ENCODE measurements around the gene TOLLIP.

The TOLLIP gene

DNA sequence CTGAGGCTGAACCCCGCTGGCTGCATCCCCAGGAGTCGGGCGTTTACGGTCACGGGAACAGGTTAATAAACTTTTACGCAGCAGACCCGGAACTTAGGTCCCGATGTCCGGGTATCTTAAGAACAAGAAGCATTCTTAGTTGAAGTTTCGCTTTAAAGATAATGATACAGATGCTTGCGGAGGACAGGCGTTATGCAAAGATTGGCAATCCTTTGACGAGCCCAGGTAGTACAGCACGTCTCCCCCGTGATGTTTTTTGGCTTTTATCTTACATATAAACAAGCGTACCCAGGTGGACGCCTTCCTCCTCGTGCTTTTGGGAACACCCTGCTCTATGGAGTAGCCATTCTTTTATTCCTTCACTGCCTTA, 871 bp upstream of the TOLLIP start:
- no peak for DNase-seq

GRCh38 chr11:1308743-1309497, 512 bp downstream of the TOLLIP start:
- DNase-seq = no peak

- DNase-seq = no peak
Observed at GRCh38 chr11:1307998-1308742, 1.3 kb downstream of the TOLLIP start.

- no peak for DNase-seq
Observed at GRCh38 chr11:1307163-1307870, 2.1 kb downstream of the TOLLIP start.

DNA sequence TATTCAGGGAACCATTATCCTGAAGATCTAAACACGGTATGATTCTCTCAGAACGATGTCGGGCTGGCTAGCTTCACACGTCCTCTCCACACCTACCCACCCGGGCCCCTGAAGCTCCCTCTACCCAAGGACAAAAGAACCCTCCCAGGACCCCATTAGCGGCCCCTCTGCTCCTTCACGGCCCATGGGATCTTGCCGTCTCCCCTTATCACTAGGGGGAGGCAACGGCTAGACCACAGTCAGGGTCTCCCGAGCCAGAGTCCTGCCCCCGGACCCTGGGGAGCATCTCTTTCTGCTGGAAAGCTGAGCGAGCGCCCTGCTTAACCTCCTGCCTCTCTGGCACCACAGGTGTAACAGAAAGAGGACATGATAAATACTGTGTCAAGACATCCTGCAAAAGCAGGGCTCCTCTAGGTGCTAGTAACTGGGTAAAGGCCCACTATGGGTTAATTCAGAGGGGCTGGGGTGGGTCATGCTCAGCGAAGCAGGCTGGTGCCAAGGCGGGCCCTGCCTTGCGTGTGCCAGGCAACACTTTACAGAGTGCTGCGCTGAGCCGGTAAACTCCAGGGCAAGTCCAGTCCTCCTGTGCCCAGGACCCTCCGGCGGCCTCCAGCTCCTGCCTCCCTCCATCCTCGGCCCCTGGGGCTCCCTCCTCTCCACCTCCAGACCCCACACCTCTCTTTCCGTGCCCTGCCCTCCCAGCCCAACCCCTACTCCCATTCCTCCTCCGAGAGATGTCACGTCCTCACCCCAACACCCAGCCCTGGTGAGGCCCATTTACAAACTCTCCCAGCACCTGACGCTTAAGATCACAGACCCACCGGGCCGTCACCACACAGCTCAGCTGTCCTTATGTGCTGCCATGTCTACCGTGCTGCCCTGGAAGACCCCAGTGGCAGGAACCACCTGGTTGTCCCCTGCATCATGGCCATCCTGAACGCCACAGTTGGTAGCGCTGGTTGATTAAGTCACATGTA, 3.0 kb downstream of the TOLLIP start:
- DNase-seq = no peak

- no peak for DNase-seq
Observed at GRCh38 chr11:1305501-1306056, 3.9 kb downstream of the TOLLIP start.

- DNase-seq = no peak
Observed at GRCh38 chr11:1305063-1305495, 4.4 kb downstream of the TOLLIP start.

- DNase-seq = no peak
Observed at GRCh38 chr11:1304380-1304779, 5.1 kb downstream of the TOLLIP start.

DNA sequence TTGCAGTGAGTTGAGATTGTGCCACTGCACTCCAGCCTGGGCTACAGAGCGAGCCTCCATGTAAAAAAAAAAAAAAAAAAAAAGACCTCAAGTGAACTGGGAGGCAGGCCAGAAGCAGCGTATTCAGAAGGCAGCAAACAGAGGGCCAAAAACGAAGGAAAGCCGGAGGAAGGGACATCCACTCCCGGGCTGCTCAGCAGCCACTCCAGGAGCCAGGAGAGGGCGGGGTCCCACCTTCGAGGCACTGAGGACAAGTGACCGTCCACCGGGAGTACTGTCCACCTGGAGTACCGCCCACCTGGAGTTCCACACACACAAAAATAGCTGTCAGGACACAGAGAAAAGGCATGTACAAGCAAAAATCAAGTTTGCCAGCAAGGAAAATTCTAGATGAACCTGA, 5.5 kb downstream of the TOLLIP start:
- DNase-seq = no peak

DNA sequence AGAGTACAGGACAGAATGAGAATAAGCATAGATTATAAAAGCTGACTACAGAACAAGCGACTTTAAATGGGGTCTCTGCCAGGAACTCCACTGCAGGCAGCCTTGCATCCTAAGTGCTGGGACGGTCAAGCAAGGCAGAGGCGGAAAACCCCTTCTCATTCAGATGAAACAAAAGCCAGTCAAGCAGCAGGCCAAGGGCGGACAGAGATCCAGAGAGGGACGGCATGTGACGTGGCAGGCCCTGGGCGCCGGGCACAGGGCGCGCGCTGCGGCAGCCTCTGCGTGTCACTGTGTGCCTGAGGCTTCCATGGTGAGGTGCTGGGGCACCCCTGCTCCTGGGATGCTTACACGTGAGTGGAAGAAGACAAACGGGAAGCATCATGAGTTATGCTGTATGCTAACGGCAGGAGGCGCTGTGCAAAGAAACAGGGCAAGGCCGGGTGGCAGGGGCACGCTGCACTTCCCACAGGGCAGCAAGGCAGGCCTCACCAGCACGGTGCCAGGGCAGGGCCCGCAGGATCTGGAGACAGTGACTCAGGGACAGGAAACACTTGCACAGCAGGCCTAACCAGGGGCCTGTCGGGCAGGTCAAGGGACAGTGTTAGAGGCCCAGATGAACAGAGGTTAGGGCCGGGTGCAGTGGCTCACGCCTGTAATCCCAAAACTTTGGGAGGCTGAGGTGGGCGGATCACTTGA, 6.2 kb downstream of the TOLLIP start:
- DNase-seq = no peak

GRCh38 chr11:1302461-1303125, 6.8 kb downstream of the TOLLIP start:
- DNase-seq = no peak

GRCh38 chr11:1302041-1302460, 7.4 kb downstream of the TOLLIP start:
- DNase-seq = no peak

DNA sequence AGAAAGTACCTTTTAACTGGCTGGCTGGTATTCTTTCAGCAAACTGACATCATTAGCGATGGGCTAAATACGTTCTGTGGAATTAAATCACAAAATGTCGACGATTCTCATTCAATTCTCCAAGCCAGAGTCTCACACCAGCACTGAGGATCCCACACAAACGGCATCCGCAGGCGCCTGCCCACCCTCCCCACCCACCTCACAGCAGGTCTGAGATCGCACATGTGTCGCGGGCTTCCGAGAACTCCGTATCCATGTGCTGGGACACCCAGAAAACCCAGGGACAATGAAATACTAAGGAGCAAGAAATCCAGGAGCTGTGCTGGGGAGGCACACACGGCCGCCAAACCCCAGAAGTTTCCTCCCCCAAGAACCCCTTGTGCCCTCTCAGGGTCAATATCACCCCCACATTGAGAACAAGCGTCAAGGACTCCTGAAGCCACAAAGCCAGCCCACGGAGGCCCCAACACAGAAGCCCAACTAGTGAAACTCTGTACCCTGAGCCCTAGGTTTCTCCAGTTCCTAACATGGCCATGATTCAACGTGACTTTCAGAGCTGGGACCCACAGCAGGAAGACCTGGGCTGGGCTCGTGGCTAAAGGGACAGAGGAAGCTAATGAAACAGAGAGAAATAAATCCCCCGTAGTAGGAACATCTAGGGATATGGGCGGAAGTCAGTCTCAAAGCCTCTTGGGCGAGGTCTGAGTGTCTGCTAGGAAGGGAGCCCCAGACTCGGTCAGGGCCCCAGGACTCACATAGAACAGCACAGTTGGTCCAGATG, 8.0 kb downstream of the TOLLIP start:
- no peak for DNase-seq

GRCh38 chr11:1300569-1301187, 8.8 kb downstream of the TOLLIP start:
- no peak for DNase-seq

- DNase-seq = no peak
Observed at GRCh38 chr11:1300121-1300520, 9.3 kb downstream of the TOLLIP start.

DNA sequence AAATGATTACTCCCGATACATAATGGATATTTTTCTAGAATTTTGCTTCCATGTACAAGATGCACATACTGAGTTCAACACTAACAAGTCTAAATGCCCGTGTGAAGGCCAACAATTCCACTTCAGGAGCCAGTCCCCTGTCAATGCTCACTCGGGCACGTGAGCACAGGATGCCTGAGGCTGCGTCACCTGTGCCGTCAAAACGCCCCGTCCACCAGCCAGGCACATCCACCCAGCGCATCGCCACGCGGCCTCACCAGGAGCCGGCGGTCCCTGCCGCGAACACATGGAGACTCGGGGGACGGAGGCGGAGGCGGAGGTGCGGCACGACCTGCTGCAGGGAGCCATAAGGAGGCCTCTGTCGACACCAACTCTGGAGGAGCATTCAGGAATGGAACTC, 9.8 kb downstream of the TOLLIP start:
- no peak for DNase-seq

- peak; percentile 18 to 25 for DNase-seq
Observed at GRCh38 chr11:1298695-1299492, 10.5 kb downstream of the TOLLIP start.

DNA sequence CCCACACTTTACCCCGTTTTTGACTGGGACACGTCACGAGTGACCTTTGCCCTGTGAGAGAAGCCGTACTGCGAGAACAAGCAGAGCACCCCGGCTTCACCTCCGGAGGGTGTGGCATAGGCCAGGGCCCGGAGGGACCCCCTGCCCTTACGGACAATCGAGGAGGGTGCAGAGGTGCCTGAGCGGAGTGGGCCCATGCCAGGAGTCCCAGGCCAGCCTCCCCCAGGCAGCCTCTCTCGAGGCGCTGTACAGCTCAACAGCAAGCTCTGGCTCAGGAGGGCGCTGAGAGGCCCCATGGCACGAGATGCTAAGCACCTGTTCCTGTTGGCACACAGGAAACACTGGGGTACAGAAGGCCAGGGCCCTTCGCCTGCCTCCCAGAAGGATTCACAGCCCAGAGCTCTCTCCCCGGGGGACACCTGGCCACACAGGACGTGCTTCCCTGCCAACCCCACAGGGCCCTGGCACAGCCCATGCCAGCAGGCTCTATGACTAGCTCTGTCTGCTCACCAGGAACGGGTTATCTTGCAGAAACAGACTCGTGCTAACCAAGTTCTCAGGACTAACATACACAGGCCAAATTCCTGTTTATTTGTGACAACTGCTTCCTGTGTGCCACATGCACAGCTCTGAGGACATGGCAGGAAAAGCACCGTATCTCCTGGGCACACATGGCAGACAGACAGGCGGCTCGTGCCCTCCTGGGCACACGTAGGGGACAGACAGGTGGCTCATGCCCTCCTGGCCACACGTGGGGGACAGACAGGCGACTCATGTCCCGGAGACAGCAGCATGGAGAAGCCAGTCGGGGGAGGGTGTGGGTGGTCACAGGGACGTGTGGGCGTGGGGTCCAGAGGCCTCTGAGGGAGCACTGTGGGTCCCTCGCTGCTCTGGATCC, 11.6 kb downstream of the TOLLIP start:
- no peak for DNase-seq

All from bone marrow (tissue), 2 donors.